IMR-90 (cell line): ENCODE data around the gene LIMK2. TPM values are rescaled to one million over a fixed set of nuclear protein-coding genes. Genes with fewer than 3 reads are reported as not detected.

ENCODE experiments used
- ATAC-seq: fragments of 200-7000 bp; cut with Tn5 transposase; 2 replicates; pipeline ENCODE4 v1.9.1; 2020; ENCODE audit warnings: low read depth, mild to moderate bottlenecking, moderate library complexity
- BruUV-seq: library from RNA; stranded (reverse); fragments of 400-500 nt; replicated peaks from 2 replicates; lab custom pipeline; 2021; lab: Mats Ljungman, UMichigan
- CTCF ChIA-PET: fragments of 300-600 bp; formaldehyde crosslinking; extraction: SDS; loops from one replicate; lab custom pipeline; 2021; ENCODE audit warnings: antibody characterized with exemption; lab: Yijun Ruan, JAX
- POLR2A ChIA-PET: fragments of 300-600 bp; sonication (Branson Sonifier 250); formaldehyde crosslinking; loops from one replicate; lab custom pipeline; 2022; ENCODE audit warnings: antibody characterized with exemption; ENCODE audit not compliant: unreplicated experiment; lab: Charles Lee
- DNase-seq: peaks from one replicate; pipeline ENCODE4 v3.0.0; 2013
- H2AFZ ChIP-seq: replicated peaks from 2 replicates; pipeline ENCODE3; 2013; ENCODE audit warnings: low read length, mild to moderate bottlenecking; ENCODE audit not compliant: poor library complexity
- H2AK5ac ChIP-seq: 2 replicates; pipeline ENCODE4 v1.6.1; 2013; ENCODE audit warnings: low read depth, low read length, inconsistent platforms
- H2AK9ac ChIP-seq: replicated peaks from 2 replicates; pipeline ENCODE3; 2013; ENCODE audit warnings: mild to moderate bottlenecking, low read depth, low read length, moderate library complexity; ENCODE audit not compliant: poor library complexity
- H2BK120ac ChIP-seq: 2 replicates; pipeline ENCODE4 v1.6.1; 2013; ENCODE audit warnings: low read depth, low read length, inconsistent platforms
- H2BK15ac ChIP-seq: 3 replicates; pipeline ENCODE4 v1.6.1; 2013; ENCODE audit warnings: low read depth, low read length, inconsistent platforms
- H2BK20ac ChIP-seq: 2 replicates; pipeline ENCODE4 v1.6.1; 2013; ENCODE audit warnings: low read depth, mild to moderate bottlenecking, inconsistent platforms, low read length, moderate library complexity
- H2BK5ac ChIP-seq: 2 replicates; pipeline ENCODE4 v1.6.1; 2013; ENCODE audit warnings: mild to moderate bottlenecking, low read depth, low read length, inconsistent platforms; ENCODE audit not compliant: poor library complexity, severe bottlenecking
- H3K14ac ChIP-seq: replicated peaks from 2 replicates; pipeline ENCODE4 v1.6.1; 2013; ENCODE audit warnings: low read depth, low read length, inconsistent platforms
- H3K18ac ChIP-seq: 2 replicates; pipeline ENCODE4 v1.6.1; 2013; ENCODE audit warnings: low read depth, low read length, control low read depth
- H3K23ac ChIP-seq: 2 replicates; pipeline ENCODE4 v1.6.1; 2013; ENCODE audit warnings: low read depth, low read length, inconsistent platforms
- H3K27ac ChIP-seq: 2 replicates; pipeline ENCODE4 v1.5.1; 2013; ENCODE audit warnings: mild to moderate bottlenecking, control low read depth, low read length; ENCODE audit not compliant: insufficient read depth
- H3K27me3 ChIP-seq: 2 replicates; pipeline ENCODE4 v1.6.1; 2013; ENCODE audit warnings: low read length; ENCODE audit not compliant: control insufficient read depth, insufficient read depth
- H3K36me3 ChIP-seq: 2 replicates; pipeline ENCODE4 v1.6.1; 2013; ENCODE audit warnings: low read length, mixed read lengths; ENCODE audit not compliant: control insufficient read depth, insufficient read depth
- H3K4ac ChIP-seq: 2 replicates; pipeline ENCODE4 v1.6.1; 2013; ENCODE audit warnings: low read depth, low read length, inconsistent platforms
- H3K4me1 ChIP-seq: 2 replicates; pipeline ENCODE4 v1.6.1; 2013; ENCODE audit warnings: low read length, mixed read lengths; ENCODE audit not compliant: control insufficient read depth, insufficient read depth
- H3K4me2 ChIP-seq: 2 replicates; pipeline ENCODE4 v1.6.1; 2013; ENCODE audit warnings: low read depth, mild to moderate bottlenecking, control low read depth, low read length, moderate library complexity
- H3K4me3 ChIP-seq: 2 replicates; pipeline ENCODE4 v1.5.1; 2013; ENCODE audit warnings: low read depth, mild to moderate bottlenecking, control low read depth, low read length, moderate library complexity; ENCODE audit not compliant: insufficient read depth
- H3K56ac ChIP-seq: 2 replicates; pipeline ENCODE4 v1.6.1; 2013; ENCODE audit warnings: low read length, inconsistent platforms; ENCODE audit not compliant: insufficient read depth; ENCODE audit errors: extremely low read depth
- H3K79me1 ChIP-seq, 2 experiments: 2 replicates each; pipeline ENCODE4 v1.6.1; 2013; ENCODE audit warnings: low read length in 2 of 2, inconsistent platforms in 1 of 2, low read depth in 1 of 2
- H3K9ac ChIP-seq: 2 replicates; pipeline ENCODE4 v1.6.1; 2013; ENCODE audit warnings: low read depth, low read length, control low read depth
- H3K9me1 ChIP-seq: 2 replicates; pipeline ENCODE4 v1.6.1; 2013; ENCODE audit warnings: low read length, inconsistent platforms; ENCODE audit not compliant: insufficient read depth
- H3K9me3 ChIP-seq: 2 replicates; pipeline ENCODE4 v1.6.1; 2013; ENCODE audit warnings: low read length; ENCODE audit not compliant: control insufficient read depth, insufficient read depth
- H4K20me1 ChIP-seq: 2 replicates; pipeline ENCODE4 v1.6.1; 2013; ENCODE audit warnings: low read length, inconsistent platforms; ENCODE audit not compliant: insufficient read depth
- H4K5ac ChIP-seq: 2 replicates; pipeline ENCODE4 v1.6.1; 2013; ENCODE audit warnings: mild to moderate bottlenecking, low read depth, low read length, control low read depth
- H4K8ac ChIP-seq, 2 experiments: 2 replicates each; pipeline ENCODE4 v1.6.1; 2013; ENCODE audit warnings: low read depth in 2 of 2, low read length in 2 of 2, control low read depth in 1 of 2, inconsistent platforms in 1 of 2
- H4K91ac ChIP-seq: 2 replicates; pipeline ENCODE4 v1.6.1; 2013; ENCODE audit warnings: low read depth, low read length, inconsistent platforms; ENCODE audit not compliant: insufficient read depth
- CEBPB ChIP-seq: IDR thresholded peaks from 2 replicates; pipeline ENCODE4 v1.6.1; 2012; ENCODE audit warnings: low read depth, low read length, improper control_type of control experiment
- CHD1 ChIP-seq: IDR thresholded peaks from 2 replicates; pipeline ENCODE4 v1.6.1; 2012; ENCODE audit warnings: low read depth, low read length, improper control_type of control experiment
- CTCF ChIP-seq: conservative IDR thresholded peaks from 2 replicates; pipeline ENCODE4 v1.5.1; 2012; ENCODE audit warnings: mild to moderate bottlenecking, low read depth, low read length, improper control_type of control experiment
- MAZ ChIP-seq: IDR thresholded peaks from 2 replicates; pipeline ENCODE4 v1.6.1; 2012; ENCODE audit warnings: low read depth, mild to moderate bottlenecking, low read length, improper control_type of control experiment, moderate library complexity, borderline replicate concordance
- RAD21 ChIP-seq: IDR thresholded peaks from 2 replicates; pipeline ENCODE4 v1.6.1; 2012; ENCODE audit warnings: low read length, improper control_type of control experiment
- RCOR1 ChIP-seq: IDR thresholded peaks from 2 replicates; pipeline ENCODE4 v1.6.1; 2012; ENCODE audit warnings: mild to moderate bottlenecking, low read length, improper control_type of control experiment; ENCODE audit not compliant: insufficient replicate concordance
- SMC3 ChIP-seq: fragments of 150-350 bp; IDR thresholded peaks from 2 replicates; pipeline ENCODE4 v1.6.1; 2016; ENCODE audit warnings: low read depth, mild to moderate bottlenecking, antibody characterized with exemption, low read length, moderate library complexity
- WGBS, 2 experiments: methylation state at CpG; one replicate each; pipeline versions ENCODE4 v1.1.5 to v1.1.7; 2013; ENCODE audit warnings: missing lambda C conversion rate in 2 of 2; ENCODE audit not compliant: insufficient read length in 1 of 2; ENCODE audit errors: extremely low coverage in 2 of 2; 5-methylcytosine and 5-hydroxymethylcytosine counted together
- dilution Hi-C: fragments of 300-500 bp; cut with HindIII; formaldehyde crosslinking; loops from one replicate; pipeline ENCODE4 v1.14.3; 2018; ENCODE audit warnings: low sequenced_read_pairs; ENCODE audit not compliant: unreplicated experiment
- in situ Hi-C: fragments of 300-500 bp; cut with MboI; formaldehyde crosslinking; loops from 3 replicates; pipeline ENCODE4 v1.14.3; 2019; ENCODE audit warnings: low sequenced_read_pairs, inconsistent platforms, mixed read lengths
- intact Hi-C: fragments of 100-400 bp; cut with micrococcal nuclease; formaldehyde crosslinking; loops from 2 replicates; pipeline ENCODE4 v1.10.0; 2022
- polyA plus RNA-seq, 3 experiments: library from polyadenylated mRNA; depleted of rRNA; stranded (reverse); fragments of >200 nt; gene quantifications; 2 replicates each; pipeline ENCODE4 v1.2.3, GENCODE V29; 2012; ENCODE audit warnings: low replicate concordance in 1 of 3
- total RNA-seq: library from RNA; depleted of rRNA; stranded (reverse); fragments of >200 nt; gene quantifications from 2 replicates; pipeline ENCODE4 v1.2.3, GENCODE V29; 2012
- TF ChIP-seq, protein P1 (sequence below): fragments of 150-350 bp; IDR thresholded peaks from 2 replicates; pipeline ENCODE4 v1.6.1; 2017; ENCODE audit warnings: mild to moderate bottlenecking, antibody characterized with exemption, low read length, low read depth

The LIMK2 gene
- total and polyA plus RNA-seq, 2 of the 4 experiments (the other 2 are of a cell fraction), result 14.5 to 31.9 TPM

DNA sequence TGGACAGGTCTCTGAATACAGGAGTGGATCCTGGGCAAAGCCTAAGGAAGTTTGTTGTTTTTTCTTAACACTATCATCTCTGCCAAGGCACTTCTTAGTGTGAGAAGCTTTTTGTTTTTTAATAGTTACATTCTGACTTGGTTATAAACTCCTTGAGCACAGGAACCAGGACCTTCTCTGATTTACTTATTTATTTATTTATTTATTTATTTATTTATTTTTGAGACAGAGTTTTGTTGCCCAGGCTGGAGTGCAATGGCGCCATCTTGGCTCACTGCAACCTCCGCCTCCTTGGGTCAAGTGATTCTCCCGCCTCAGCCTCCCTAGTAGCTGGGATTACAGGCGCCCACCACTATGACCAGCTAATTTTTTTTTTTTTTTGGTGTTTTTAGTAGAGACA, 41.1 kb upstream of the LIMK2 start:
- ChIA-PET POLR2A (interaction anchor here (0.6 kb wide), 1 partner anchor 9 kb away, joined by 16 read pairs; no protein-coding TSS in a partner anchor), CTCF (interaction anchor here (1.0 kb wide), 1 partner anchor 64 kb away, joined by 5 read pairs; the partner anchor contains the start of gene SELENOM)
- H2AFZ ChIP-seq, result no peak overlapping the region
- peaks cover 10% of the 10 kb centered on the region for H3K9me1 ChIP-seq
- peaks cover 27 to 67% of the 10 kb centered on the region in 2 experiments for H3K79me1 ChIP-seq
- no peak overlapping the region for H3K9ac ChIP-seq
- H3K27ac ChIP-seq, result peak overlapping the region; percentile 47
- peaks cover 20% of the 10 kb centered on the region for H3K4me1 ChIP-seq
- no peak overlapping the region for H3K4me2 ChIP-seq
- H3K9me3 ChIP-seq, result no peaks in the 10 kb centered on the region
- H4K20me1 ChIP-seq, result peaks cover 18% of the 10 kb centered on the region; the same call in 1 of the 2 replicates
- H2AK5ac ChIP-seq, result peak overlapping the region; percentile 98; the same call in 1 of the 2 replicates
- no peak overlapping the region for H3K56ac ChIP-seq
- H4K8ac ChIP-seq, result peak overlapping the region in 1 of 2 experiments; percentile 69; a peak in 1 of 4 replicates
- H2AK9ac ChIP-seq, result no peak overlapping the region
- dilution Hi-C loops, result no loop called here
- no peak overlapping the region; the same call in 1 of the 2 replicates for H3K23ac ChIP-seq
- H2BK5ac ChIP-seq, result peak overlapping the region; percentile 80
- intact Hi-C loops, result no loop called here
- no peak overlapping the region for H2BK120ac ChIP-seq
- peak overlapping the region; percentile 62; the same call in 1 of the 2 replicates for H3K14ac ChIP-seq
- no peak overlapping the region for H3K4me3 ChIP-seq
- in situ Hi-C loops, result no loop called here
- H4K5ac ChIP-seq, result peak overlapping the region; percentile 90; the same call in 1 of the 2 replicates
- TF ChIP-seq SMC3, result no peak
- TF ChIP-seq, protein P1, sequence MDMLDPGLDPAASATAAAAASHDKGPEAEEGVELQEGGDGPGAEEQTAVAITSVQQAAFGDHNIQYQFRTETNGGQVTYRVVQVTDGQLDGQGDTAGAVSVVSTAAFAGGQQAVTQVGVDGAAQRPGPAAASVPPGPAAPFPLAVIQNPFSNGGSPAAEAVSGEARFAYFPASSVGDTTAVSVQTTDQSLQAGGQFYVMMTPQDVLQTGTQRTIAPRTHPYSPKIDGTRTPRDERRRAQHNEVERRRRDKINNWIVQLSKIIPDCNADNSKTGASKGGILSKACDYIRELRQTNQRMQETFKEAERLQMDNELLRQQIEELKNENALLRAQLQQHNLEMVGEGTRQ, result no peak
- no peak for TF ChIP-seq MAZ
- TF ChIP-seq CHD1, result no peak
- TF ChIP-seq RAD21, result no peak
- TF ChIP-seq CEBPB, result no peak
- TF ChIP-seq RCOR1, result no peak
- no peak for TF ChIP-seq CTCF
- H3K27me3 ChIP-seq, result no peaks in the 10 kb centered on the region
- no peak overlapping the region for H2BK20ac ChIP-seq
- H2BK15ac ChIP-seq, result no peak overlapping the region; the same call in 2 of the 3 replicates
- peaks cover 6% of the 10 kb centered on the region for H3K36me3 ChIP-seq
- no CpG with 5 or more reads among the region's 4 CpGs for WGBS, 2 experiments
- peak overlapping the region; percentile 64; the same call in 1 of the 2 replicates for H3K4ac ChIP-seq
- no peak for ATAC-seq
- no TSS peak for BruUV-seq
- peak overlapping the region; percentile 62; the same call in 1 of the 2 replicates for H4K91ac ChIP-seq
- DNase-seq, result no peak
- peak overlapping the region; percentile 79; the same call in 1 of the 2 replicates for H3K18ac ChIP-seq
